ENCODE results near the gene HTRA1. TPM values are rescaled to one million over a fixed set of nuclear protein-coding genes. Genes with fewer than 3 reads are reported as not detected.

HTRA1 gene
- polyA plus RNA-seq, 1 experiment, result 128 TPM

DNA sequence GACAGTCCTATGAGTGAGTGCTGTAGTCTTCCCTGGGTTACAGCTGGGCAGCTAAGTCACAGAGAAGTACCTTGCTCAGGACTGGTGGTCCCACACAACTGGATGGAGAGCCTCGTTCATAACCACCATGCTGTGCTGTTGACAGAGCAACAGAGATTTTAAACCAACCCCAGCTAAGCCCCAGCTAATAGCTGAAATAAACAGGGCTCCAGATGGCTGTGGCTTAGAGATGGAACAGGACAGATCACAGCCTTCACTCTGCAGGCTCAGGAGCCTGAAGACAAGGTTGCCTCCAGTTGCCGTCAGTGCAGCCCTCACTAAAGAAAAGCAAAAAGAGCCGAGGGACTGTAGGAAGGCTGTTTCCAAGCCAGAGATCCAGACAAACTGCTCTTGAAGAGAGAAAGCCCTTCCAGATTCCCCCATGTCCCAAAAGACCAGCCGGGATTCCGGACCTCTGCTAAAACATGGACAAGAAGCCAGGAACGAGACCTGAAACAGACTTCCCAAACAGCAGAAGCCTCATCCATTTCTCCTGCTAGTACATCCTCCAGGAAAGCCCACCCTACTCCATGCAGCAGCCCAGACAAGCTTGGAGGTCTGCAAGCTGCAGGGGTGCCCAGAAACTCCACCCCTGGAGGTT is 4.2 kb downstream of the HTRA1 start:
- TF ChIP-seq, protein P1, sequence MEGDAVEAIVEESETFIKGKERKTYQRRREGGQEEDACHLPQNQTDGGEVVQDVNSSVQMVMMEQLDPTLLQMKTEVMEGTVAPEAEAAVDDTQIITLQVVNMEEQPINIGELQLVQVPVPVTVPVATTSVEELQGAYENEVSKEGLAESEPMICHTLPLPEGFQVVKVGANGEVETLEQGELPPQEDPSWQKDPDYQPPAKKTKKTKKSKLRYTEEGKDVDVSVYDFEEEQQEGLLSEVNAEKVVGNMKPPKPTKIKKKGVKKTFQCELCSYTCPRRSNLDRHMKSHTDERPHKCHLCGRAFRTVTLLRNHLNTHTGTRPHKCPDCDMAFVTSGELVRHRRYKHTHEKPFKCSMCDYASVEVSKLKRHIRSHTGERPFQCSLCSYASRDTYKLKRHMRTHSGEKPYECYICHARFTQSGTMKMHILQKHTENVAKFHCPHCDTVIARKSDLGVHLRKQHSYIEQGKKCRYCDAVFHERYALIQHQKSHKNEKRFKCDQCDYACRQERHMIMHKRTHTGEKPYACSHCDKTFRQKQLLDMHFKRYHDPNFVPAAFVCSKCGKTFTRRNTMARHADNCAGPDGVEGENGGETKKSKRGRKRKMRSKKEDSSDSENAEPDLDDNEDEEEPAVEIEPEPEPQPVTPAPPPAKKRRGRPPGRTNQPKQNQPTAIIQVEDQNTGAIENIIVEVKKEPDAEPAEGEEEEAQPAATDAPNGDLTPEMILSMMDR (IDR thresholded peaks at IDR 0.05; ENCODE audit: insufficient read depth, low read depth, low read length), result no peak
- CTCF ChIA-PET, result interaction anchor here (1.0 to 1.6 kb wide), 2 partner anchors 30 to 33 kb away, joined by 3 read pairs; no protein-coding TSS in a partner anchor
- Histone ChIP-seq H3K36me3 (ENCODE audit: control insufficient read depth, insufficient read depth, low read length) (no peaks in the 10 kb centered on the region), H3K4me3 (ENCODE audit: low read depth, low read length) (no peak overlapping the region), H3K27me3 (ENCODE audit: control insufficient read depth, insufficient read depth, low read length) (peaks cover 7% of the 10 kb centered on the region)
- DNase-seq (ENCODE audit: low read depth), result no peak
- POLR2A ChIA-PET, result no interaction called here

DNA sequence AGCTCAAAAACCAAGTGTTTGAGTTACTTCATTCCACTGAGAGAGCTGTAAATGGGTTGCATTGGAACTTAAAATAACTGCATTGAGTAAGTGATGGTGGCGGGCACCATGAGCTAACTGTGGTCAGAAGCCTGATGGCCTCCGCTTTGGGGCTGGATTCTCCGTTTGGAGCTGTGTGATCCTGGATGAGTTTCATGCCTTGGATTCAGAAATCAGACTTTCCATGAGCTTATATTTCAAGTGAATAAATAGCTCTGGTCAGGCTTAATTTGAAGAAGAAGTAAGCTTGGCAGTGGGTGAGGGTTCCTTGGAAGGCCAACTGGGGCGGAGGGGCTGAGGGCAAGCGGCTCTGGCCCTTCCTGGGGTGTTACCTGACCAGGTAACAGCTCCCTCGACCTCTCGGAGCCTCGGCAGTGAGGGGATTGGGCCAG is 5.6 kb downstream of the HTRA1 start:
- ChIA-PET POLR2A (no interaction called here), CTCF (interaction anchor here (0.6 to 1.6 kb wide), 4 partner anchors 29 to 196 kb away, joined by 4 to 5 read pairs (median 4); partner anchors contain the start of gene BTBD16)
- no peak for DNase-seq (ENCODE audit: low read depth)
- H3K36me3 ChIP-seq (ENCODE audit: control insufficient read depth, insufficient read depth, low read length), result no peaks in the 10 kb centered on the region
- H3K27me3 ChIP-seq (ENCODE audit: control insufficient read depth, insufficient read depth, low read length), result peaks cover 7% of the 10 kb centered on the region
- TF ChIP-seq, protein P1 (IDR thresholded peaks at IDR 0.05; ENCODE audit: insufficient read depth, low read depth, low read length), result no peak
- H3K4me3 ChIP-seq (ENCODE audit: low read depth, low read length), result no peak overlapping the region

DNA sequence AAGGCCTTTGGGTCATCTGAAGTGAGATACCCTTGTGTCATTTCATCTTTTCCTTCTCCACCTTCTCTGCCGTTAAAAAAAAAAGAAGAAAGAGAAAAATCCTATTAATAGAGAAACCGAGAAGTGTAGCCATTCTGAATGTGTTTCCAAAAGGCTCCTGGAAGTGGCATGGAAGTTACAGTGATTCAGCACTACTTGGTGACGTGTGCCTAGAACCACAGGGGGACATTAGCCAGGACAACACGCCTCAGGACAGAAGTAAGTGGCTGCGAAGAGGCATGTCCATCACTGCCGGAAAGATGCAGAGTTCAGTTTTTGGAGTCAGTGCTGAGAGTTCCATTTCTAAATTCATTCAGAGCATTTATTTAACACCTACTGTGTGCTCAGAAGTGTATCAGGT is 6.3 kb downstream of the HTRA1 start:
- DNase-seq (ENCODE audit: low read depth), result no peak
- CTCF ChIA-PET, result interaction anchor here (0.6 to 1.6 kb wide), 4 partner anchors 10 to 98 kb away, joined by 4 to 6 read pairs (median 4); no protein-coding TSS in a partner anchor
- H3K36me3 ChIP-seq (ENCODE audit: control insufficient read depth, insufficient read depth, low read length), result no peaks in the 10 kb centered on the region
- H3K27me3 ChIP-seq (ENCODE audit: control insufficient read depth, insufficient read depth, low read length), result peaks cover 7% of the 10 kb centered on the region
- POLR2A ChIA-PET, result no interaction called here
- no peak overlapping the region for H3K4me3 ChIP-seq (ENCODE audit: low read depth, low read length)
- TF ChIP-seq, protein P1 (IDR thresholded peaks at IDR 0.05; ENCODE audit: insufficient read depth, low read depth, low read length), result no peak

DNA sequence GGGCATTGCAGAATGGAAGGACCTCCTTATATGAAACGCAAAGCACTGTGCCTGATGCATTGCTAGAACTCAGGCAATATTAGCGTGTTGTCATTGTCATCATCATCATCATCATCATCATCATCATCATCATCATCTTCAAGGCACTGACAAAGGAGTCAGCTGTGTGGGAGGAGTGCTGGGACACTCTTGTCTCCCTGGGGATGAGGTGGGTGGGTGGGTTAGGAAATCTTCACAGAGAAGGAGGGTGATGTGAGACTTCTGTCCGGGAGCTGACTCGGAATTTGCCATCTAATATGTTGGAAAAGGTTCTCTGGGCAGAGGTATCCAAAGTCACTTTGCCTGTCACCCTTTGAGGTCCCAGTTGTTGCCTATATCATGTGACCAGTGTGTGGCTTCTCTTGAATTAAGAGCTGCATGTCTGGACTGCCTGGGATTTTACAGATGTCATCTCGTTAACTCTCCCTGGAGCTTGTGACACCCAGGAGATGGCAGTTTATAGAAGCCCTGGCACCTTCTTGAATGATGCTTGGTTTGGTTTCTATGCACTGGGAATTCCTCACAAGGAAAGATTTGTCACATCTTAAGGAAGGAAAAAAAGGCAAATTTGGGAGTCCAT is 7.1 kb downstream of the HTRA1 start:
- no peak for DNase-seq (ENCODE audit: low read depth)
- no peaks in the 10 kb centered on the region for H3K36me3 ChIP-seq (ENCODE audit: control insufficient read depth, insufficient read depth, low read length)
- TF ChIP-seq, protein P1 (IDR thresholded peaks at IDR 0.05; ENCODE audit: insufficient read depth, low read depth, low read length), result no peak
- H3K27me3 ChIP-seq (ENCODE audit: control insufficient read depth, insufficient read depth, low read length), result peaks cover 5% of the 10 kb centered on the region
- POLR2A ChIA-PET, result interaction anchor here (0.6 kb wide), 1 partner anchor 92 kb away, joined by 3 read pairs; no protein-coding TSS in a partner anchor
- CTCF ChIA-PET, result interaction anchor here (0.6 to 1.6 kb wide), 4 partner anchors 10 to 416 kb away, joined by 3 to 8 read pairs (median 4); no protein-coding TSS in a partner anchor
- no peak overlapping the region for H3K4me3 ChIP-seq (ENCODE audit: low read depth, low read length)

All from BJ (cell line).